ENCODE measurements around the gene LYRM2.

LYRM2 gene

DNA sequence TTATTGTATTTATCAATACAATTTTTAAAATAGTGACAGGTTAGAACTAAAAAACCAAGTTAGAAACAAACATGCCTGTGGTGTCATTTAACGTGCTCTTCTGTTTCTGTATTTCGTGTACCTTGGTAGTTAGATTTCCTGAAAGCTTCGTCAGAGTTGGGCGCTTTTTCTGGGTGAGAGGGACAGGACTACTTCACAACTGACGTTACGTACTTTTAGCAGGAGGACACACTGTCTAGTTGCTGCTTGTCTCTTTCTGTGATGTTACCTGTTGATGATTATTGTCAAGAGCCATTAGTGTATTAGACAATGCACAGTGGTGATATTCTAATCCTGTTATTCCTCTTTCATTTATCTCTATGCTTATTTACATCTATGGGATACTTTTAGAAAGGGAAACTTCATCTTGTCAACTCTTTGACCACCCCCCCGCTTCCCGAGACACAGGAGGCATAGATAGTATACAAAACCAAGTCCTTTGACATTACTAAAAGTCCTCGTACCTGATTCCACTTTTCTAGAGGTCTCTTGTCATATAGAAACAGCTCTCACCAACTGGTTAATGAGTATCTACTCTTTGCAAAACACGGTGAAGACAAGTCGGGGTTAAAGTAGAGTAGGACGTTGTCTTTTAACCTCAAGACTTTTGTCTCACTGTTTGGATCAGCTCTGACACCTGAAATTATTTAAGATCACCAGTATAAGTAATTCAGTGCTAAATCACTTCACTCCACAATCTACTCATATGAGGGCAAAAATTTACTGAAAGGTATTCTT, 96.3 kb downstream of the LYRM2 start:
- Histone ChIP-seq H3K9me3 (ENCODE audit: control insufficient read depth, insufficient read depth, low read depth, low read length) (no peaks in the 10 kb centered on the region), H3K27ac (ENCODE audit: extremely low read depth, low read depth, low read length) (no peak overlapping the region), H3K36me3 (ENCODE audit: control insufficient read depth in 2 of 2, insufficient read depth in 1 of 2, low read length in 2 of 2) (no peaks in the 10 kb centered on the region), H3K4me3 (ENCODE audit: low read depth, low read length) (no peak overlapping the region), H3K4me1 (ENCODE audit: control insufficient read depth, insufficient read depth, low read length) (no peaks in the 10 kb centered on the region)
- TF ChIP-seq, protein P1, sequence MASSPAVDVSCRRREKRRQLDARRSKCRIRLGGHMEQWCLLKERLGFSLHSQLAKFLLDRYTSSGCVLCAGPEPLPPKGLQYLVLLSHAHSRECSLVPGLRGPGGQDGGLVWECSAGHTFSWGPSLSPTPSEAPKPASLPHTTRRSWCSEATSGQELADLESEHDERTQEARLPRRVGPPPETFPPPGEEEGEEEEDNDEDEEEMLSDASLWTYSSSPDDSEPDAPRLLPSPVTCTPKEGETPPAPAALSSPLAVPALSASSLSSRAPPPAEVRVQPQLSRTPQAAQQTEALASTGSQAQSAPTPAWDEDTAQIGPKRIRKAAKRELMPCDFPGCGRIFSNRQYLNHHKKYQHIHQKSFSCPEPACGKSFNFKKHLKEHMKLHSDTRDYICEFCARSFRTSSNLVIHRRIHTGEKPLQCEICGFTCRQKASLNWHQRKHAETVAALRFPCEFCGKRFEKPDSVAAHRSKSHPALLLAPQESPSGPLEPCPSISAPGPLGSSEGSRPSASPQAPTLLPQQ (tag by site-specific recombination; IDR thresholded peaks at IDR 0.05), result no peak
- TF ChIP-seq ZBTB48 (tag by site-specific recombination; IDR thresholded peaks at IDR 0.05) (no peak), SCRT2 (tag by site-specific recombination; IDR thresholded peaks at IDR 0.05) (peak; percentile 36; the same call in 1 of the 2 replicates)
- TF ChIP-seq, protein P2, sequence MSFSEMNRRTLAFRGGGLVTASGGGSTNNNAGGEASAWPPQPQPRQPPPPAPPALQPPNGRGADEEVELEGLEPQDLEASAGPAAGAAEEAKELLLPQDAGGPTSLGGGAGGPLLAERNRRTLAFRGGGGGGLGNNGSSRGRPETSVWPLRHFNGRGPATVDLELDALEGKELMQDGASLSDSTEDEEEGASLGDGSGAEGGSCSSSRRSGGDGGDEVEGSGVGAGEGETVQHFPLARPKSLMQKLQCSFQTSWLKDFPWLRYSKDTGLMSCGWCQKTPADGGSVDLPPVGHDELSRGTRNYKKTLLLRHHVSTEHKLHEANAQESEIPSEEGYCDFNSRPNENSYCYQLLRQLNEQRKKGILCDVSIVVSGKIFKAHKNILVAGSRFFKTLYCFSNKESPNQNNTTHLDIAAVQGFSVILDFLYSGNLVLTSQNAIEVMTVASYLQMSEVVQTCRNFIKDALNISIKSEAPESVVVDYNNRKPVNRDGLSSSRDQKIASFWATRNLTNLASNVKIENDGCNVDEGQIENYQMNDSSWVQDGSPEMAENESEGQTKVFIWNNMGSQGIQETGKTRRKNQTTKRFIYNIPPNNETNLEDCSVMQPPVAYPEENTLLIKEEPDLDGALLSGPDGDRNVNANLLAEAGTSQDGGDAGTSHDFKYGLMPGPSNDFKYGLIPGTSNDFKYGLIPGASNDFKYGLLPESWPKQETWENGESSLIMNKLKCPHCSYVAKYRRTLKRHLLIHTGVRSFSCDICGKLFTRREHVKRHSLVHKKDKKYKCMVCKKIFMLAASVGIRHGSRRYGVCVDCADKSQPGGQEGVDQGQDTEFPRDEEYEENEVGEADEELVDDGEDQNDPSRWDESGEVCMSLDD (tag by site-specific recombination; IDR thresholded peaks at IDR 0.05), result no peak
- ChIA-PET CTCF (no interaction called here), POLR2A (no interaction called here)

DNA sequence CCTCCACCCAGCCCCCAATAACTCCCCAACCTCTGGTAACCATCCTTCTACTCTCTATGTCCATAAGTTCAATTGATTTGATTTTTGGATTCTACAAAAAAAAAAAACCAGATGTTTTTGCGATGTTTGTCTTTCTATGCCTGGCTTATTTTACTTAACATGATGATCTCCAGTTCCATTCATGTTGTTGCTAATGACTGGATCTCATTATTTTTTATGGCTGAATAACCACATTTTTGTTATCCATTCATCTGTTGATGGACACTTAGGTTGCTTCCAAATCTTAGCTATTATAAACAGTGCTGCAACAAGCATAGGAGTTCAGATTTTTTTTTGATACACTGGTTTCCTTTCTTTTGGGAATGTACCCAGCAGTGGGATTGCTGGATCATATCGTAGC, 98.8 kb downstream of the LYRM2 start:
- ChIA-PET POLR2A (no interaction called here), CTCF (interaction anchor here (0.8 kb wide), 1 partner anchor 759 kb away, joined by 3 read pairs; no protein-coding TSS in a partner anchor)
- Histone ChIP-seq H3K4me1 (ENCODE audit: control insufficient read depth, insufficient read depth, low read length) (no peaks in the 10 kb centered on the region), H3K36me3 (ENCODE audit: control insufficient read depth in 2 of 2, insufficient read depth in 1 of 2, low read length in 2 of 2) (no peaks in the 10 kb centered on the region), H3K9me3 (ENCODE audit: control insufficient read depth, insufficient read depth, low read depth, low read length) (no peaks in the 10 kb centered on the region), H3K4me3 (ENCODE audit: low read depth, low read length) (no peak overlapping the region), H3K27ac (ENCODE audit: extremely low read depth, low read depth, low read length) (no peak overlapping the region)
- peak; percentile 48; the same call in 1 of the 2 replicates for TF ChIP-seq OSR2 (tag by site-specific recombination; IDR thresholded peaks at IDR 0.05)
- no peak for TF ChIP-seq ZBTB17 (tag by site-specific recombination; IDR thresholded peaks at IDR 0.05)
- TF ChIP-seq SCRT2 (tag by site-specific recombination; IDR thresholded peaks at IDR 0.05), result 0 out of 2 replicates have a peak, but pooled peaks have one; percentile 13
- TF ChIP-seq, protein P3, sequence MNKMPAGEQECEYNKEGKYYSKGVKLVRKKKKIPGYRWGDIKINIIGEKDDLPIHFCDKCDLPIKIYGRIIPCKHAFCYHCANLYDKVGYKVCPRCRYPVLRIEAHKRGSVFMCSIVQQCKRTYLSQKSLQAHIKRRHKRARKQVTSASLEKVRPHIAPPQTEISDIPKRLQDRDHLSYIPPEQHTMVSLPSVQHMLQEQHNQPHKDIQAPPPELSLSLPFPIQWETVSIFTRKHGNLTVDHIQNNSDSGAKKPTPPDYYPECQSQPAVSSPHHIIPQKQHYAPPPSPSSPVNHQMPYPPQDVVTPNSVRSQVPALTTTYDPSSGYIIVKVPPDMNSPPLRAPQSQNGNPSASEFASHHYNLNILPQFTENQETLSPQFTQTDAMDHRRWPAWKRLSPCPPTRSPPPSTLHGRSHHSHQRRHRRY (tag by site-specific recombination; IDR thresholded peaks at IDR 0.05), result no peak
- TF ChIP-seq, protein P4, sequence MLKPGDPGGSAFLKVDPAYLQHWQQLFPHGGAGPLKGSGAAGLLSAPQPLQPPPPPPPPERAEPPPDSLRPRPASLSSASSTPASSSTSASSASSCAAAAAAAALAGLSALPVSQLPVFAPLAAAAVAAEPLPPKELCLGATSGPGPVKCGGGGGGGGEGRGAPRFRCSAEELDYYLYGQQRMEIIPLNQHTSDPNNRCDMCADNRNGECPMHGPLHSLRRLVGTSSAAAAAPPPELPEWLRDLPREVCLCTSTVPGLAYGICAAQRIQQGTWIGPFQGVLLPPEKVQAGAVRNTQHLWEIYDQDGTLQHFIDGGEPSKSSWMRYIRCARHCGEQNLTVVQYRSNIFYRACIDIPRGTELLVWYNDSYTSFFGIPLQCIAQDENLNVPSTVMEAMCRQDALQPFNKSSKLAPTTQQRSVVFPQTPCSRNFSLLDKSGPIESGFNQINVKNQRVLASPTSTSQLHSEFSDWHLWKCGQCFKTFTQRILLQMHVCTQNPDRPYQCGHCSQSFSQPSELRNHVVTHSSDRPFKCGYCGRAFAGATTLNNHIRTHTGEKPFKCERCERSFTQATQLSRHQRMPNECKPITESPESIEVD (tag by site-specific recombination; IDR thresholded peaks at IDR 0.05), result peak; percentile 60
- TF ChIP-seq ZNF561 (tag by site-specific recombination; IDR thresholded peaks at IDR 0.05; ENCODE audit: borderline replicate concordance), result no peak
- no peak for TF ChIP-seq ZSCAN23 (tag by site-specific recombination; IDR thresholded peaks at IDR 0.05)
- TF ChIP-seq ZXDB (tag by site-specific recombination; IDR thresholded peaks at IDR 0.05), result no peak

DNA sequence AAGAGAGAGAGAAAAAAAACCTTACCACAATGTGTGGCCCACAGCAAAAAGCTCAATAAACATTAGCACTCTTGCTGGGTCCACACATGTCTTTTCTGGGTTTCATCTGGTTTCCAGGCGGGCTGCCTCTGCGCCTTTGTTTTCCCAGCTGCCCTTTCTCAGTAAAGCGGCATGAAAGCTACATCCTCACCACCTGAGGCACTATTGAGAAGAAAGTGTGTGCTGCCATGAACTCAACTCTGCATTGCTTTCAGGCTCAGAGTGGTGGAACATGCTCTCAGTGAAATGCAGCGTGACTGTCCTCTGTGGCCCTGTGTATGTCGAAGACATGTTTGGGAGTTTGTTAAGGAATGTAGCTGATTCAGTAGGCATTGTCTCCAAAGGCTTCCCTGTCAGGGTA, 102.3 kb downstream of the LYRM2 start:
- Histone ChIP-seq H3K4me1 (ENCODE audit: control insufficient read depth, insufficient read depth, low read length) (no peaks in the 10 kb centered on the region), H3K4me3 (ENCODE audit: low read depth, low read length) (no peak overlapping the region), H3K27ac (ENCODE audit: extremely low read depth, low read depth, low read length) (no peak overlapping the region), H3K36me3 (ENCODE audit: control insufficient read depth in 2 of 2, insufficient read depth in 1 of 2, low read length in 2 of 2) (no peaks in the 10 kb centered on the region), H3K9me3 (ENCODE audit: control insufficient read depth, insufficient read depth, low read depth, low read length) (no peaks in the 10 kb centered on the region)
- CTCF ChIA-PET, result interaction anchor here (0.5 to 0.8 kb wide), 2 partner anchors 106 to 791 kb away, joined by 3 read pairs; no protein-coding TSS in a partner anchor
- POLR2A ChIA-PET, result no interaction called here
- TF ChIP-seq, protein P5, sequence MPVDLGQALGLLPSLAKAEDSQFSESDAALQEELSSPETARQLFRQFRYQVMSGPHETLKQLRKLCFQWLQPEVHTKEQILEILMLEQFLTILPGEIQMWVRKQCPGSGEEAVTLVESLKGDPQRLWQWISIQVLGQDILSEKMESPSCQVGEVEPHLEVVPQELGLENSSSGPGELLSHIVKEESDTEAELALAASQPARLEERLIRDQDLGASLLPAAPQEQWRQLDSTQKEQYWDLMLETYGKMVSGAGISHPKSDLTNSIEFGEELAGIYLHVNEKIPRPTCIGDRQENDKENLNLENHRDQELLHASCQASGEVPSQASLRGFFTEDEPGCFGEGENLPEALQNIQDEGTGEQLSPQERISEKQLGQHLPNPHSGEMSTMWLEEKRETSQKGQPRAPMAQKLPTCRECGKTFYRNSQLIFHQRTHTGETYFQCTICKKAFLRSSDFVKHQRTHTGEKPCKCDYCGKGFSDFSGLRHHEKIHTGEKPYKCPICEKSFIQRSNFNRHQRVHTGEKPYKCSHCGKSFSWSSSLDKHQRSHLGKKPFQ (tag by site-specific recombination; IDR thresholded peaks at IDR 0.05), result no peak
- TF ChIP-seq ZNF677 (tag by site-specific recombination; IDR thresholded peaks at IDR 0.05) (0 out of 2 replicates have a peak, but pooled peaks have one; percentile 60), GLIS2 (tag by site-specific recombination; IDR thresholded peaks at IDR 0.05) (no peak), ZNF600 (tag by site-specific recombination; IDR thresholded peaks at IDR 0.05) (peak; percentile 64)
- TF ChIP-seq, protein P6, sequence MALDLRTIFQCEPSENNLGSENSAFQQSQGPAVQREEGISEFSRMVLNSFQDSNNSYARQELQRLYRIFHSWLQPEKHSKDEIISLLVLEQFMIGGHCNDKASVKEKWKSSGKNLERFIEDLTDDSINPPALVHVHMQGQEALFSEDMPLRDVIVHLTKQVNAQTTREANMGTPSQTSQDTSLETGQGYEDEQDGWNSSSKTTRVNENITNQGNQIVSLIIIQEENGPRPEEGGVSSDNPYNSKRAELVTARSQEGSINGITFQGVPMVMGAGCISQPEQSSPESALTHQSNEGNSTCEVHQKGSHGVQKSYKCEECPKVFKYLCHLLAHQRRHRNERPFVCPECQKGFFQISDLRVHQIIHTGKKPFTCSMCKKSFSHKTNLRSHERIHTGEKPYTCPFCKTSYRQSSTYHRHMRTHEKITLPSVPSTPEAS (tag by site-specific recombination; IDR thresholded peaks at IDR 0.05), result peak; percentile 32; the same call in 1 of the 2 replicates

All from HEK293 (cell line).